Activated CD4-positive, alpha-beta T cell treated with anti-CD3 and anti-CD28 coated beads, Interleukin-2, amount 50 U/mL, for 24 hours (primary cell): ENCODE results near the gene MOXD1.

Experiments
- DNase-seq, 2 donors: peaks; one replicate each; pipeline ENCODE4 v3.0.0-alpha.2; 2020; ENCODE audit warnings: low read depth in 1 of 2, low spot score in 1 of 2

MOXD1 gene

DNA sequence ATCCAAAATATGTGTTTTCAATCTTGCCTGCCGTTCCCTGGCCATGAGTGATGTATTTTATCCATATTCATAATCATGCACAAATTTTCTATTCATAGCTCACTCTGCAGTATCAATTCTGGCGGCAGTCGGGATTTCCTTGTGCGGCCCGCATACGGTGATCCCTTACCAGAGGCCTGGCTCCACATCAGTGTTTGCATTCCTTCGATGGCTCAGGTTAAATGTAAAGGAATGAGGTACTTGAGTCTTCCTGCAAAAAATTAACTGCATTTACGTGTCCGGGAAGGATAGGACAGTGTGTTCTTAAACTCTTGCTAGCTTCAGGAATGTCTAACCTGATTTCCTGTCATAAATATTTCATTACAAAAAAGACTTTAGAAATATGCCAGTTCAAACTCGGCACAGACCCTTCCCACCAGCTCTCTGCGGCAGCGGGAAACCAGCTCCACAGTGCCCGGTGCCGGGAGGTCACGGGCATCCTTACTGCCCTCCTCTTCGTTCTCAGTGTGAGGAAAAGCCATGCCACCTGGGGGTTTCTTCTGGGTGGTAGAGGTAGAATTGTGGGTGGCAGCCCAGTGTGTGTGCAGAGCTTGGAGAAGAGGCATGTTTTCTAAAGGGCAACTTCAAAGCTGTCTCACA, 154.5 kb downstream of the MOXD1 start:
- DNase-seq, result no peak

DNA sequence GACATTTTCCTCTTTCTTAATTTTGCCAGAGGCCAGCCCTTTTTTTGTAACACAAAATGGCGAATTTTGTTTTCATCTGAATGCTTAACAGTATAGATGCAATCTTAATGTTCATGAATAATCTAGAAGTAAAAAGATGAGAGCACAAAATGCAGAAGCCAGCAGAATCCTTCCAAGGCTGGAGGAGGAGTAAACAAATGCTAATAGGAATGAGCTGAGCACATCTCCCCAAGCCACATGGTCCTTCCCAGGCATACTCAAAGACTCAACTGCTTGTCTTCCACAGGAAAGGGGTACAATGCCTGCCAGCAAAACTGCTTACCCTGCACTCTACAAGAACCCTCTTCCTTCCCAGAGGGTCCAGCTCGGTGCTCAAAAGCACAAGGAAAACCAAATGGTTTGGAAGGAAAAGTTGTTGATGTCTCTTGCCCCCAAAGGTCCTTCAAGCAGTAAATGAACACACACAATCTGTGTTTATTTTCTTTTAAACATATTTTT, 155.1 kb downstream of the MOXD1 start:
- no peak for DNase-seq
